Ovary (tissue), 9 donors: ENCODE results near the gene ELK1. TPM values are rescaled to one million over a fixed set of nuclear protein-coding genes. Genes with fewer than 3 reads are reported as not detected.
A peak's percentile ranks its signal among the peaks of the same experiment; 100 is the strongest.
"Not testable (repeated sequence)": the region's sequence is repeated elsewhere in the genome, so short reads cannot be mapped to it uniquely, and the experiment has no call there.

Experiments
- DNase-seq, 5 donors: peaks; one replicate each; pipeline ENCODE4 v3.0.0-alpha.2; 2019 to 2020
- H3K27ac ChIP-seq, 2 donors: fragments of 200-600 bp; one replicate each; pipeline versions ENCODE4 v1.5.1 to v1.8.0; 2019 to 2022
- H3K27me3 ChIP-seq: fragments of 200-600 bp; one replicate; pipeline ENCODE4 v1.8.0; 2022
- H3K36me3 ChIP-seq: fragments of 200-600 bp; sonication (generic); one replicate; pipeline ENCODE4 v1.5.1; 2019
- H3K4me1 ChIP-seq: one replicate; pipeline ENCODE4 v1.8.1; 2013; ENCODE audit warnings: mild to moderate bottlenecking, moderate library complexity; ENCODE audit not compliant: insufficient read depth
- H3K4me3 ChIP-seq: fragments of 200-600 bp; sonication (generic); one replicate; pipeline ENCODE4 v1.5.1; 2017
- H3K9me3 ChIP-seq, 2 donors: fragments of 200-600 bp in 1 of 2; sonication (generic) in 1 of 2; one replicate each; pipeline versions ENCODE4 v1.5.1 to v1.8.1; 2013 to 2019; ENCODE audit warnings: mild to moderate bottlenecking in 1 of 2, moderate library complexity in 1 of 2
- CTCF ChIP-seq, 3 donors: fragments of 450-650 bp in 2 of 3; fragments of 200-600 bp in 1 of 3; IDR thresholded peaks; one replicate each; pipeline versions ENCODE4 v1.5.1 to v1.8.0; 2016 to 2022; ENCODE audit warnings: antibody characterized with exemption in 3 of 3, mild to moderate bottlenecking in 1 of 3
- EP300 ChIP-seq: sonication (generic); formaldehyde crosslinking; IDR thresholded peaks from one replicate; pipeline ENCODE4 v1.6.1; 2017; ENCODE audit warnings: antibody characterized with exemption
- POLR2A ChIP-seq: fragments of 450-650 bp; IDR thresholded peaks from one replicate; pipeline ENCODE4 v1.6.1; 2017; ENCODE audit warnings: antibody characterized with exemption, mild to moderate bottlenecking, moderate library complexity
- WGBS, 3 donors: extraction: QIAGEN DNeasy Blood & Tissue Kit in 1 of 3; methylation state at CpG; one replicate each; pipeline versions ENCODE4 v1.1.5 to v1.1.7; 2013 to 2017; 5-methylcytosine and 5-hydroxymethylcytosine counted together
- intact Hi-C, 4 donors: fragments of 100-400 bp; cut with DNase I; formaldehyde crosslinking; loops; one replicate each; pipeline versions ENCODE4 v1.11.0 to v1.15.1; 2022 to 2023
- polyA plus RNA-seq, 2 donors: library from polyadenylated mRNA; stranded (reverse); fragments of 200-250 nt in 1 of 2; fragments of 350-450 nt in 1 of 2; fragmentation: Illumina TruSeq in 1 of 2; extraction: RNeasy Lipid Tissue Mini Kit (QIAGEN cat#74804) in 1 of 2; gene quantifications; one replicate each; pipeline ENCODE4 v1.2.3, GENCODE V29; 2013 to 2014
- total RNA-seq, 7 donors: library from RNA; depleted of rRNA in 2 of 7; stranded (reverse); fragments of >200 nt in 2 of 7; fragmentation: NEBNext Ultra II Directional in 3 of 7; extraction: Animal tissue kit (Norgen Biotek cat#: 25700) in 3 of 7; gene quantifications; one replicate each; pipeline versions ENCODE4 v1.1.0 to v1.2.4, GENCODE V29; 2016 to 2023
- donor health status: DM: no; HTN: no; CAD: no; lungs with moderate emphysema.
- donor health status: DM: no; HTN: no; CAD: no.
- donor health status: Bipolar disorder and iron deficiency.
- donor health status: DM: yes; HTN: yes; CAD: no.
- donor health status: DM: no; HTN: no; CAD: no.
- donor health status: DM: yes; HTN: yes; CAD: no.

Gene ELK1
- total and polyA plus RNA-seq, 9 donors, result 29.7 to 139 (median 73.0) TPM

- WGBS, 3 donors, result 76 to 81% (median 77%) methylated on average over 9 of the region's 9 CpGs
Measured at GRCh38 chrX:47608130-47608810, 42.1 kb downstream of the ELK1 start.

GRCh38 chrX:47607091-47607490 is 43.3 kb downstream of the ELK1 start:
- TF ChIP-seq EP300 (no peak), POLR2A (no peak), CTCF (IDR thresholded peaks at IDR 0.05) (no peak)
- intact Hi-C loops, result no loop called here
- DNase-seq, result no peak

More at GRCh38 chrX:47608130-47608810, 42.1 kb downstream of the ELK1 start:
- Histone ChIP-seq H3K27me3 (no peaks in the 10 kb centered on the region), H3K4me1 (no peaks in the 10 kb centered on the region), H3K4me3 (no peak overlapping the region), H3K9me3 (no peaks in the 10 kb centered on the region), H3K27ac (no peak overlapping the region), H3K36me3 (no peaks in the 10 kb centered on the region)
- no peak for TF ChIP-seq CTCF (IDR thresholded peaks at IDR 0.05)
- no peak for TF ChIP-seq EP300
- TF ChIP-seq POLR2A, result no peak
- peak in 1 of 5 donors; percentile 4 for DNase-seq
- intact Hi-C loops, result no loop called here

GRCh38 chrX:47605024-47605423 is 45.3 kb downstream of the ELK1 start:
- H3K9me3 ChIP-seq, result no peaks in the 10 kb centered on the region
- no peak overlapping the region for H3K27ac ChIP-seq
- H3K27me3 ChIP-seq, result no peaks in the 10 kb centered on the region
- H3K4me3 ChIP-seq, result no peak overlapping the region
- no peaks in the 10 kb centered on the region for H3K4me1 ChIP-seq
- TF ChIP-seq CTCF (IDR thresholded peaks at IDR 0.05) (no peak), POLR2A (no peak), EP300 (no peak)
- WGBS, 3 donors, result 74 to 80% (median 75%) methylated on average over 9 of the region's 9 CpGs
- peak in 1 of 5 donors; percentile 6 for DNase-seq
- H3K36me3 ChIP-seq, result no peaks in the 10 kb centered on the region
- intact Hi-C loops, result no loop called here

More at GRCh38 chrX:47607091-47607490, 43.3 kb downstream of the ELK1 start:
- Histone ChIP-seq H3K27me3 (no peaks in the 10 kb centered on the region), H3K36me3 (no peaks in the 10 kb centered on the region), H3K4me1 (no peaks in the 10 kb centered on the region), H3K27ac (no peak overlapping the region), H3K4me3 (no peak overlapping the region), H3K9me3 (no peaks in the 10 kb centered on the region)

GRCh38 chrX:47603125-47603524 is 47.2 kb downstream of the ELK1 start:
- H3K27me3 ChIP-seq, H3K9me3 ChIP-seq, H3K4me3 ChIP-seq, H3K4me1 ChIP-seq, DNase-seq, intact Hi-C loops, H3K27ac ChIP-seq, H3K36me3 ChIP-seq: not testable (repeated sequence)
- WGBS, 3 donors, result 90 to 93% (median 91%) methylated on average over 4 of the region's 4 CpGs

GRCh38 chrX:47597222-47597621 is 53.1 kb downstream of the ELK1 start:
- WGBS, 3 donors, result 72 to 85% (median 77%) methylated on average over 3 of the region's 3 CpGs
- DNase-seq, result no peak
- intact Hi-C loops, result no loop called here
- H3K4me1 ChIP-seq, result no peaks in the 10 kb centered on the region
- no peak overlapping the region for H3K4me3 ChIP-seq
- TF ChIP-seq POLR2A (no peak), EP300 (no peak), CTCF (IDR thresholded peaks at IDR 0.05) (no peak)
- no peaks in the 10 kb centered on the region for H3K9me3 ChIP-seq
- H3K27me3 ChIP-seq, result no peaks in the 10 kb centered on the region
- no peaks in the 10 kb centered on the region for H3K36me3 ChIP-seq
- H3K27ac ChIP-seq, result no peak overlapping the region
